GM18505 (cell line): ENCODE data around the gene OSBPL10.

Experiments
- ATAC-seq: cut with Tn5 transposase; IDR thresholded peaks from one replicate; pipeline ENCODE4 v1.9.1; 2021; ENCODE audit not compliant: unreplicated experiment
- POLR2A ChIP-seq: IDR thresholded peaks from 4 replicates; pipeline ENCODE4 v1.6.1; 2011; ENCODE audit warnings: borderline replicate concordance; ENCODE audit not compliant: insufficient read depth, insufficient read length; ENCODE audit errors: extremely low read depth

The OSBPL10 gene

DNA sequence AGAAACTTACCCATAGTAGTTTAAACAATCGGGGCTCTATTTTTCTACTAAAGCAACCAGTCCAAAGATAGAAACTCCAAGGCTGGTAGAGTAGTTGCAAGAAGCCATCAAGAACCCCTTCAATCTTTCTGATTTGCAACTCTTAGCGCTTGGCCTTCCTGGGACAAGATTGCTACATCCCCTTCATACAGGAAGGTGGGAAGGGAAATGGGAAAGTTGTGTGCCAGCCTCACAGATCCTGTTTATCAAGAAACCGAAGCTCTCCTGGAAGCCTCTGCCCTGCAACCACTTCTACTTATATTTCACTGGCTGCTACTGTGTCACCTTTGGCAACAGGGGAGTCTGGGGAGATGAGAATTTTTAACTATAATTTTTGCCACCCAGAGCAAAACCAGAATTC lies 46.2 kb downstream of the OSBPL10 start:
- ATAC-seq, result no peak
- no peak for TF ChIP-seq POLR2A

DNA sequence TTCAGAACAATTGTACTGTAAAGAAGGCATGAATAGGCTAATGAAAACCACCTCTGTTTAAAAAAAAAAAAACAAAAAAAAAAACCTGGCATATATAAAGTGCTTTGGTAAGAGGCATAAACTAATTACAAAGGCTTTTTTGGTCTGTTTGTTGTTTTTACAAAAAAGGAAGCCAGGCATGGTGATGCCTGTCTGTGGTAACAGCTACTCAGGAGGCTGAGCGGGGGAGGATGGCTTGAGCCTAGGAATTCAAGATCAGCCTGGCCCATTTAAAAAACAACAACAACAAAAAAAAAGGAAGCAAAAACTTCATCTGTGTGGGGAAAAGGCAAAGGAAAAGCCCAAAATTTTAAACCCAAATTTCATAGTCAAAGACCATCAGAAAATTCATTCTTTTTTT lies 47.0 kb downstream of the OSBPL10 start:
- no peak for ATAC-seq
- TF ChIP-seq POLR2A, result no peak

- ATAC-seq, result no peak
- no peak for TF ChIP-seq POLR2A
Measured at GRCh38 chr3:31932990-31933389, 48.1 kb downstream of the OSBPL10 start.

DNA sequence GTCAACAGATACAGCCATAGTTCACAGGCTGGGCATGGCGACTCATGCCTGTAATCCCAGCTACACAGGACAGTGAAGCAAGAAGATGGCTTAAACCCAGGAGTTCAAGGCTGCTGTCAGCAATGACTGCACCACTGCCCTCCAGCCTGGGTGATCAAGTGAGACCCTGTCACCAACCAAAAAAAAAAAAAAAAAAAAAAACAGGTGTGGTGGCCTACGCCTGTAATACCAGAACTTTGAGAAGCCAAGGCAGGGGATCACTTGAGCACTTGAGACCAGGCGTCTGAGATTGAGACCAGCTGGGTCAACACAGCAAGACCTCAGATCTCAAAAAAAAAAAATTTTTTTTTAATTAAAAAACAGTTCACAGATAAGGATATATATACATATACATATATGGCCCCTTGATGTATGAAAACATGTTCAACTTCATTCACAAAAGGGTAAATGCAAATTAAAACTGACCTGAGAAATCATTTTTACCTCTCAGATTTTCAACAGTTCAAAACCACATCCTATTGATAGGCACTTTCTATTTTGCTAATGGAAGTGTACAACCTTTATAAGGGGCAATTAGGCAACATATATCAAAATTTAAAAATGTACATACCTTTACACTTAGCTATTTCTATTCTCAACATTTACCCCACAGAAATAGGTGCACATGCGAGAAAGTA lies 51.1 kb downstream of the OSBPL10 start:
- no peak for TF ChIP-seq POLR2A
- no peak for ATAC-seq

DNA sequence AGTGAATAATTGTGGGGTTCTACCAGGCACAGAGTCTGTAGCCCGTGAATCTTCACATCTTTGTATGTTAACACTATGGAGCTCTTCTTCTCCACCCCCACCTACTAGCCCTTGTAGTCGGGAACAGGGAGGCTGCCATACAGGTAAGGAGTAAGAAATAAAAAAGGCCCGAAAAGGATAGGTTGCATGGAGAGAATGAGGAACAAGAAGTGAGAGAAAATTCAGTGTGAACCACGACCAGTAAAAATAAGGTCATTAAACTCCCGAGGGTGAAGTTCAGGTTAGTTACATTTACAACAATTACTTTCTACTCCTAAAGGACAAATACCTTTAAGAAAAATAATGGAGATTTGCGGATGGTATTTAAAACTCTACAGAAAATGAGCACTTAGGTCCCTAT lies 53.3 kb downstream of the OSBPL10 start:
- TF ChIP-seq POLR2A, result no peak

DNA sequence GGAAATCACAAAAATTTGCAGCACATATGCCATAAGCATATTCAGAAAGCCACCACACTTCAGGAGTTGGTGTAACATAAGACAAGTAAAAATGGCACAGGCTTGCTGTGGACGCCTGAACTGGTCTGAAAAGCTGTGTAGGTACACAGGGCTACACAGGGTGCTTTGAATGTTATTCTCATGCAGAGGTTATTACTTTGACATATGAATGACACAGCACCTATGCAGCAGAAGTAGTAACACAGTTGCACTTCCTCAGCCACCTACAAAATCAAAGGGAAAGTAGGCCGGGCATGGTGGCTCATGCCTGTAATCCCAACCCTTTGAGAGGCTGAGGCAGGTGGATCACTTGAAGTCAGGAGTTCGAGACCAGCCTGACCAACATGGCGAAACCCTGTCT lies 54.5 kb downstream of the OSBPL10 start:
- ATAC-seq, result no peak
- no peak for TF ChIP-seq POLR2A

More for the DNA sequence above, 53.3 kb downstream of the OSBPL10 start:
- no peak for ATAC-seq

GRCh38 chr3:31925271-31925630 lies 55.8 kb downstream of the OSBPL10 start:
- ATAC-seq, result no peak

GRCh38 chr3:31924610-31925270 lies 56.3 kb downstream of the OSBPL10 start:
- TF ChIP-seq POLR2A, result no peak
- ATAC-seq, result no peak

More at GRCh38 chr3:31925271-31925630, 55.8 kb downstream of the OSBPL10 start:
- no peak for TF ChIP-seq POLR2A

DNA sequence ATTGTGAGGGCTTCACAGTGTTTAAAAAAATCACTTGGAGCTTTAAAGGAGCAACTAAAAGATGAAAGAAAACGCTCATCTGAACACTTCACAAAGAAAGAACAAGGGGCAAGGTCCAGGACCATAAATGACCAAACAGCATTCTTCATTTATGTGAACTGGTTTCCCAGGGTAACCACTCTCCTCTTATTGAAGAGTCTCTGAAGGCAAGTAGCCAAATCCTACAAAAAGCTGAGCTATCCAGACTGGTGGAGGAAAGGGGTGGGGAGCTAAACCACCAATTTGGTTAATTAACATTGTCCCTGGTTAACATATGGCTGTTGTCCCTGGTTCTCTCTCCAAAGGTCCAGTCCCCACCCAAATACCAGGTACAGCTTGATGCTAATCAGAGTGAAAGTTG lies 58.1 kb downstream of the OSBPL10 start:
- no peak for TF ChIP-seq POLR2A
- no peak for ATAC-seq

- no peak for TF ChIP-seq POLR2A
- no peak for ATAC-seq
Measured at GRCh38 chr3:31921837-31922236, 59.2 kb downstream of the OSBPL10 start.

- ATAC-seq, result no peak
- TF ChIP-seq POLR2A, result no peak
Measured at GRCh38 chr3:31920310-31920709, 60.8 kb downstream of the OSBPL10 start.

- ATAC-seq, result no peak
- TF ChIP-seq POLR2A, result no peak
Measured at GRCh38 chr3:31919528-31919927, 61.5 kb downstream of the OSBPL10 start.

GRCh38 chr3:31918179-31919150 lies 62.6 kb downstream of the OSBPL10 start:
- TF ChIP-seq POLR2A, result no peak
- peak; percentile 78 for ATAC-seq
